ENCODE data around the gene LST1.

GRCh38 chr6:31558631-31559500 lies 27.2 kb upstream of the LST1 start:
- TF ChIP-seq CTCF (conservative IDR thresholded peaks at IDR 0.05; ENCODE audit: low read depth, low read length), result no peak
- no peak for TF ChIP-seq EZH2 (IDR thresholded peaks at IDR 0.05; ENCODE audit: low read length, unreplicated experiment)
- no peak for TF ChIP-seq EZH2phosphoT487 (IDR thresholded peaks at IDR 0.05; ENCODE audit: borderline replicate concordance, low read length)

Data from PC-3 (cell line).